K562 (cell line): ENCODE data around the gene UNC119B. TPM values are rescaled to one million over a fixed set of nuclear protein-coding genes. Genes with fewer than 3 reads are reported as not detected.

Source experiments
- COPS2 ChIP-seq: fragments of 450-650 bp; conservative IDR thresholded peaks from 2 replicates; pipeline ENCODE4 v1.6.1; 2016; ENCODE audit warnings: mild to moderate bottlenecking, moderate library complexity
- ERF ChIP-seq: fragments of 450-650 bp; formaldehyde crosslinking; IDR thresholded peaks from 2 replicates; pipeline ENCODE4 v1.4.0; 2020; ENCODE audit warnings: mild to moderate bottlenecking, mixed read lengths
- FOSL1 ChIP-seq: fragments of 200-800 bp; sonication (Bioruptor generic); conservative IDR thresholded peaks from 2 replicates; pipeline ENCODE4 v1.6.1; 2016; ENCODE audit warnings: missing genetic modification characterization, missing compliant biosample characterization
- KLF1 ChIP-seq: fragments of 450-650 bp; IDR thresholded peaks from 2 replicates; pipeline ENCODE4 v1.6.1; 2016; ENCODE audit warnings: missing genetic modification characterization, missing compliant biosample characterization
- MAFF ChIP-seq: IDR thresholded peaks from 2 replicates; pipeline ENCODE4 v1.6.1; 2012; ENCODE audit warnings: low read length, improper control_type of control experiment
- NR2F6 ChIP-seq: fragments of 450-650 bp; formaldehyde crosslinking; IDR thresholded peaks from 2 replicates; pipeline ENCODE4 v1.4.0; 2020; ENCODE audit warnings: mild to moderate bottlenecking
- OTX1 ChIP-seq: fragments of 450-650 bp; formaldehyde crosslinking; IDR thresholded peaks from 2 replicates; pipeline ENCODE4 v1.4.0; 2022; ENCODE audit warnings: mild to moderate bottlenecking
- PHTF2 ChIP-seq: fragments of 250-450 bp; sonication (Bioruptor Pico); IDR thresholded peaks from 2 replicates; pipeline ENCODE4 v1.5.0; 2021; ENCODE audit warnings: mild to moderate bottlenecking
- PYGO2 ChIP-seq: fragments of 450-650 bp; IDR thresholded peaks from 2 replicates; pipeline ENCODE4 v1.6.1; 2016; ENCODE audit warnings: mild to moderate bottlenecking, missing genetic modification characterization, moderate library complexity, missing compliant biosample characterization
- RFX1 ChIP-seq: fragments of 450-650 bp; IDR thresholded peaks from 2 replicates; pipeline ENCODE4 v1.6.1; 2016; ENCODE audit warnings: mild to moderate bottlenecking, moderate library complexity
- SIN3B ChIP-seq: fragments of 450-650 bp; IDR thresholded peaks from 2 replicates; pipeline ENCODE4 v1.6.1; 2017; ENCODE audit warnings: low read depth, mild to moderate bottlenecking, moderate library complexity
- SMAD1 ChIP-seq: fragments of 150-350 bp; IDR thresholded peaks from 2 replicates; pipeline ENCODE4 v1.6.1; 2014; ENCODE audit warnings: low read length, low read depth; ENCODE audit not compliant: partially characterized antibody
- SMAD2 ChIP-seq: fragments of 150-350 bp; IDR thresholded peaks from 2 replicates; pipeline ENCODE4 v1.6.1; 2014; ENCODE audit warnings: low read depth, mild to moderate bottlenecking, low read length
- SREBF1 ChIP-seq: fragments of 150-350 bp; IDR thresholded peaks from 2 replicates; pipeline ENCODE4 v1.6.1; 2014; ENCODE audit warnings: antibody characterized with exemption, low read depth, low read length, borderline replicate concordance
- ZC3H4 ChIP-seq: sonication (generic); formaldehyde crosslinking; IDR thresholded peaks from 2 replicates; pipeline ENCODE4 v1.9.0; 2021; ENCODE audit warnings: missing genetic modification reagents, borderline replicate concordance
- ZNF217 ChIP-seq: sonication (generic); formaldehyde crosslinking; IDR thresholded peaks from 2 replicates; pipeline ENCODE4 v1.8.0; 2022; ENCODE audit warnings: mild to moderate bottlenecking, missing genetic modification reagents
- ZNF436 ChIP-seq: fragments of 250-450, 450-650 bp; sonication (Bioruptor Pico); formaldehyde crosslinking; IDR thresholded peaks from 2 replicates; pipeline ENCODE4 v1.7.0; 2020; ENCODE audit warnings: mild to moderate bottlenecking
- ZSCAN32 ChIP-seq: fragments of 450-650 bp; formaldehyde crosslinking; IDR thresholded peaks from 2 replicates; pipeline ENCODE4 v1.4.0; 2020; ENCODE audit warnings: mild to moderate bottlenecking, moderate library complexity
- polyA plus RNA-seq, 8 experiments: library from polyadenylated mRNA; depleted of rRNA in 4 of 8; stranded (reverse) in 5 of 8; unstranded in 3 of 8; fragments of >200 nt; fragmentation: Nextera tagmentation in 2 of 8; fragmentation: Illumina TruSeq in 1 of 8; extraction: Ambion mirVana in 2 of 8; extraction: Trizol in 1 of 8; gene quantifications; 2 replicates each; pipeline versions ENCODE4 v1.2.1 to v1.2.3, GENCODE V29; 2011 to 2014; ENCODE audit warnings: inconsistent platforms in 1 of 8, missing spikeins in 1 of 8
- total RNA-seq, 7 experiments: library from RNA; depleted of rRNA in 6 of 7; stranded (reverse); fragments of >200 nt in 6 of 7; fragmentation: Illumina TruSeq in 2 of 7; extraction: Trizol in 2 of 7; gene quantifications; 2 replicates each; pipeline versions ENCODE4 v1.2.1 to v1.2.3, GENCODE V29; 2011 to 2021; ENCODE audit warnings: low replicate concordance in 1 of 7
- TF ChIP-seq, protein P1 (sequence below): fragments of 250-450 bp; sonication (Bioruptor Pico); IDR thresholded peaks from 2 replicates; pipeline ENCODE4 v1.9.0; 2021; ENCODE audit warnings: mild to moderate bottlenecking, inconsistent platforms
- TF ChIP-seq, protein P2 (sequence below), 2 experiments: fragments of 450-650 bp; conservative IDR thresholded peaks; 2 replicates each; pipeline ENCODE4 v1.6.1; 2017; ENCODE audit warnings: mild to moderate bottlenecking in 2 of 2, moderate library complexity in 2 of 2
- TF ChIP-seq, protein P3 (sequence below): sonication (generic); formaldehyde crosslinking; IDR thresholded peaks from 2 replicates; pipeline ENCODE4 v1.8.1; 2023; ENCODE audit warnings: missing genetic modification reagents, mild to moderate bottlenecking, borderline replicate concordance

UNC119B gene
- total and polyA plus RNA-seq, 9 of the 15 experiments (the other 6 are each of a cell fraction or from before 2014, with no cell fraction given) = 4.0 to 34.5 (median 15.1) TPM

DNA sequence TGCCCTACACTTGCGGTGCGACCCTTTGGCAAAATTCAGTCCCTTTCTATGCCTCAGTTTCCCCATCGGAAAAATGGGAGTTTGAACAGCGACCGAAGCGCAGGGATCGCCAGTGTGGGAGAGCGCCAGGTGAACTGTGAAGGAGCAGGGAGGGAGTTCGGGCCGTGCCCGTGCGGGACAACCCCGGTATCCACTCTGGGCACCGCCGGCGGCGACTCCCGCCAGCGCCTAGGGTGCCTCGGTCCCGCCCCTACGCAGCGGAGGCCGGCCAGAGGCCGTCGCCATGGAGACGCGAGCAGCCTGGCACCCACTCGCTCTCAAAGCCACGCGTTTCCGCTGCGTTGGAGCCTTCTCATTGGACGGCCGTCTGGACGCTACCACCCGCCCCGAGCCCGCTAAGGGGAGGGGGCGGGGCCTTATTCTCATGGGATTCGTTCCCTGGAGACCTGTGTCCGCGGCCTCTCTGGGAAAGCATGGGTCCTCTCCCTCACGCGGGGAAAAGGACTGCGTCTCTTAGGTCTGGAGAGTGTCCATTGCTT, 24.0 kb upstream of the UNC119B start (continued):
- TF ChIP-seq ZSCAN32 (CRISPR knock-in tag) = 0 out of 2 replicates have a peak, but pooled peaks have one; percentile 6
- TF ChIP-seq FOSL1 (tag) = no peak
- TF ChIP-seq PHTF2 (CRISPR knock-in tag) = no peak
- no peak for TF ChIP-seq ZNF436 (CRISPR knock-in tag)
- TF ChIP-seq SREBF1 = no peak
- TF ChIP-seq PYGO2 (tag) = no peak
- no peak for TF ChIP-seq NR2F6
- no peak for TF ChIP-seq OTX1 (CRISPR knock-in tag)
- no peak for TF ChIP-seq ERF
- peak; percentile 97 for TF ChIP-seq RFX1
- TF ChIP-seq, protein P1, sequence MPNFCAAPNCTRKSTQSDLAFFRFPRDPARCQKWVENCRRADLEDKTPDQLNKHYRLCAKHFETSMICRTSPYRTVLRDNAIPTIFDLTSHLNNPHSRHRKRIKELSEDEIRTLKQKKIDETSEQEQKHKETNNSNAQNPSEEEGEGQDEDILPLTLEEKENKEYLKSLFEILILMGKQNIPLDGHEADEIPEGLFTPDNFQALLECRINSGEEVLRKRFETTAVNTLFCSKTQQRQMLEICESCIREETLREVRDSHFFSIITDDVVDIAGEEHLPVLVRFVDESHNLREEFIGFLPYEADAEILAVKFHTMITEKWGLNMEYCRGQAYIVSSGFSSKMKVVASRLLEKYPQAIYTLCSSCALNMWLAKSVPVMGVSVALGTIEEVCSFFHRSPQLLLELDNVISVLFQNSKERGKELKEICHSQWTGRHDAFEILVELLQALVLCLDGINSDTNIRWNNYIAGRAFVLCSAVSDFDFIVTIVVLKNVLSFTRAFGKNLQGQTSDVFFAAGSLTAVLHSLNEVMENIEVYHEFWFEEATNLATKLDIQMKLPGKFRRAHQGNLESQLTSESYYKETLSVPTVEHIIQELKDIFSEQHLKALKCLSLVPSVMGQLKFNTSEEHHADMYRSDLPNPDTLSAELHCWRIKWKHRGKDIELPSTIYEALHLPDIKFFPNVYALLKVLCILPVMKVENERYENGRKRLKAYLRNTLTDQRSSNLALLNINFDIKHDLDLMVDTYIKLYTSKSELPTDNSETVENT = peak; percentile 50; the same call in 1 of the 2 replicates
- TF ChIP-seq MAFF = no peak
- no peak for TF ChIP-seq ZC3H4
- TF ChIP-seq KLF1 (tag) = no peak
- TF ChIP-seq SMAD2 = no peak
- no peak for TF ChIP-seq SMAD1
- TF ChIP-seq, protein P2, sequence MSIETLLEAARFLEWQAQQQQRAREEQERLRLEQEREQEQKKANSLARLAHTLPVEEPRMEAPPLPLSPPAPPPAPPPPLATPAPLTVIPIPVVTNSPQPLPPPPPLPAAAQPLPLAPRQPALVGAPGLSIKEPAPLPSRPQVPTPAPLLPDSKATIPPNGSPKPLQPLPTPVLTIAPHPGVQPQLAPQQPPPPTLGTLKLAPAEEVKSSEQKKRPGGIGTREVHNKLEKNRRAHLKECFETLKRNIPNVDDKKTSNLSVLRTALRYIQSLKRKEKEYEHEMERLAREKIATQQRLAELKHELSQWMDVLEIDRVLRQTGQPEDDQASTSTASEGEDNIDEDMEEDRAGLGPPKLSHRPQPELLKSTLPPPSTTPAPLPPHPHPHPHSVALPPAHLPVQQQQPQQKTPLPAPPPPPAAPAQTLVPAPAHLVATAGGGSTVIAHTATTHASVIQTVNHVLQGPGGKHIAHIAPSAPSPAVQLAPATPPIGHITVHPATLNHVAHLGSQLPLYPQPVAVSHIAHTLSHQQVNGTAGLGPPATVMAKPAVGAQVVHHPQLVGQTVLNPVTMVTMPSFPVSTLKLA (conservative IDR thresholded peaks at IDR 0.05) = no peak
- TF ChIP-seq, protein P3, sequence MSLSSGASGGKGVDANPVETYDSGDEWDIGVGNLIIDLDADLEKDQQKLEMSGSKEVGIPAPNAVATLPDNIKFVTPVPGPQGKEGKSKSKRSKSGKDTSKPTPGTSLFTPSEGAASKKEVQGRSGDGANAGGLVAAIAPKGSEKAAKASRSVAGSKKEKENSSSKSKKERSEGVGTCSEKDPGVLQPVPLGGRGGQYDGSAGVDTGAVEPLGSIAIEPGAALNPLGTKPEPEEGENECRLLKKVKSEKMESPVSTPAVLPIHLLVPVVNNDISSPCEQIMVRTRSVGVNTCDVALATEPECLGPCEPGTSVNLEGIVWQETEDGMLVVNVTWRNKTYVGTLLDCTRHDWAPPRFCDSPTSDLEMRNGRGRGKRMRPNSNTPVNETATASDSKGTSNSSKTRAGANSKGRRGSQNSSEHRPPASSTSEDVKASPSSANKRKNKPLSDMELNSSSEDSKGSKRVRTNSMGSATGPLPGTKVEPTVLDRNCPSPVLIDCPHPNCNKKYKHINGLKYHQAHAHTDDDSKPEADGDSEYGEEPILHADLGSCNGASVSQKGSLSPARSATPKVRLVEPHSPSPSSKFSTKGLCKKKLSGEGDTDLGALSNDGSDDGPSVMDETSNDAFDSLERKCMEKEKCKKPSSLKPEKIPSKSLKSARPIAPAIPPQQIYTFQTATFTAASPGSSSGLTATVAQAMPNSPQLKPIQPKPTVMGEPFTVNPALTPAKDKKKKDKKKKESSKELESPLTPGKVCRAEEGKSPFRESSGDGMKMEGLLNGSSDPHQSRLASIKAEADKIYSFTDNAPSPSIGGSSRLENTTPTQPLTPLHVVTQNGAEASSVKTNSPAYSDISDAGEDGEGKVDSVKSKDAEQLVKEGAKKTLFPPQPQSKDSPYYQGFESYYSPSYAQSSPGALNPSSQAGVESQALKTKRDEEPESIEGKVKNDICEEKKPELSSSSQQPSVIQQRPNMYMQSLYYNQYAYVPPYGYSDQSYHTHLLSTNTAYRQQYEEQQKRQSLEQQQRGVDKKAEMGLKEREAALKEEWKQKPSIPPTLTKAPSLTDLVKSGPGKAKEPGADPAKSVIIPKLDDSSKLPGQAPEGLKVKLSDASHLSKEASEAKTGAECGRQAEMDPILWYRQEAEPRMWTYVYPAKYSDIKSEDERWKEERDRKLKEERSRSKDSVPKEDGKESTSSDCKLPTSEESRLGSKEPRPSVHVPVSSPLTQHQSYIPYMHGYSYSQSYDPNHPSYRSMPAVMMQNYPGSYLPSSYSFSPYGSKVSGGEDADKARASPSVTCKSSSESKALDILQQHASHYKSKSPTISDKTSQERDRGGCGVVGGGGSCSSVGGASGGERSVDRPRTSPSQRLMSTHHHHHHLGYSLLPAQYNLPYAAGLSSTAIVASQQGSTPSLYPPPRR (CRISPR knock-in tag) = no peak
- TF ChIP-seq SIN3B = no peak
- TF ChIP-seq ZNF217 (CRISPR knock-in tag) = no peak
- TF ChIP-seq COPS2 = no peak
